ENCODE data around the gene TM4SF5. TPM values are rescaled to one million over a fixed set of nuclear protein-coding genes. Genes with fewer than 3 reads are reported as not detected.

Gene TM4SF5
- total and polyA plus RNA-seq, 2 of the 8 experiments (the other 6 are each of a cell fraction or from before 2014, with no cell fraction given): not detected

- Histone ChIP-seq H3K14ac (ENCODE audit: insufficient read length) (no peak overlapping the region), H3K4me2 (ENCODE audit: insufficient read depth in 1 of 2, low read depth in 2 of 2, low read length in 2 of 2) (no peak overlapping the region), H3K56ac (replicated peaks; ENCODE audit: insufficient read length, low read depth, low read length) (no peak overlapping the region), H2BK20ac (ENCODE audit: low read length) (no peak overlapping the region), H4K8ac (ENCODE audit: extremely low read depth, insufficient read depth, low read length) (no peak overlapping the region), H2BK120ac (replicated peaks; ENCODE audit: low read depth, low read length) (no peak overlapping the region), H3K23me2 (ENCODE audit: low read depth, low read length) (peaks cover 5% of the 10 kb centered on the region; the same call in 1 of the 2 replicates), H2AFZ (ENCODE audit: low read length) (no peak overlapping the region), H3K27me3 (replicated peaks in 1 of 4; ENCODE audit: control insufficient read depth in 3 of 4, extremely low read depth in 1 of 4, insufficient read depth in 3 of 4, low read length in 3 of 4) (no peaks in the 10 kb centered on the region; a peak in 1 of 7 replicates), H4K20me1 (replicated peaks in 1 of 2; ENCODE audit: control insufficient read depth in 1 of 2, insufficient read depth in 2 of 2, low read length in 2 of 2) (peaks cover 0 to 5% of the 10 kb centered on the region in 2 experiments), H2AK5ac (ENCODE audit: low read depth, low read length) (no peak overlapping the region), H2BK15ac (ENCODE audit: low read length) (no peak overlapping the region), H3K4ac (replicated peaks; ENCODE audit: insufficient read length, low read depth, low read length) (no peak overlapping the region), H3K9ac (replicated peaks in 1 of 4; ENCODE audit: extremely low read depth in 1 of 4, low read depth in 3 of 4, low read length in 3 of 4) (no peak overlapping the region), H3K79me2 (ENCODE audit: control insufficient read depth in 1 of 2, insufficient read depth in 2 of 2, low read length in 2 of 2) (0 out of 4 replicates have a peak, but pooled peaks cover 0 to 3% of the 10 kb centered on the region in 2 experiments), H3K4me3 (ENCODE audit: extremely low read depth in 1 of 4, insufficient read depth in 2 of 4, low read depth in 3 of 4, low read length in 4 of 4) (no peak overlapping the region), H3K27ac (ENCODE audit: low read depth, low read length) (no peak overlapping the region), H3K36me3 (ENCODE audit: control insufficient read depth in 2 of 4, insufficient read depth in 4 of 4, low read length in 3 of 4) (peaks cover 0 to 22% (median 6%) of the 10 kb centered on the region in 4 experiments; a peak in 5 of 8 replicates), H3K9me3 (ENCODE audit: insufficient read depth in 2 of 2, low read depth in 1 of 2, low read length in 1 of 2) (no peaks in the 10 kb centered on the region; a peak in 1 of 4 replicates), H4K5ac (ENCODE audit: insufficient read length, low read depth, low read length) (no peak overlapping the region), H2BK5ac (ENCODE audit: low read depth, low read length) (no peak overlapping the region), H2BK12ac (ENCODE audit: low read depth, low read length) (no peak overlapping the region), H3K4me1 (replicated peaks in 1 of 4; ENCODE audit: control insufficient read depth in 3 of 4, insufficient read depth in 4 of 4, low read length in 3 of 4) (peaks cover 0 to 5% (median 4%) of the 10 kb centered on the region in 4 experiments; a peak in 3 of 7 replicates), H3K79me1 (ENCODE audit: low read depth, low read length) (no peaks in the 10 kb centered on the region), H3K23ac (ENCODE audit: insufficient read length) (no peak overlapping the region), H3K18ac (ENCODE audit: extremely low read depth, low read length) (no peak overlapping the region), H4K91ac (replicated peaks; ENCODE audit: insufficient read length, low read length) (no peak overlapping the region)
- POLR2A ChIA-PET (ENCODE audit: partially characterized antibody): interaction anchor here (0.6 to 1.4 kb wide), 4 partner anchors 12 to 74 kb away, joined by 4 to 5 read pairs (median 4); no protein-coding TSS in a partner anchor
- 95% methylated on average over 12 of the region's 12 CpGs; no CpG with 5 or more reads in 1 of the 2 experiments for WGBS, 2 experiments (ENCODE audit: extremely low coverage in 1 of 2, insufficient coverage in 1 of 2, insufficient read length in 1 of 2, insufficient replicate concordance in 2 of 2, low coverage in 1 of 2, low lambda C conversion rate in 2 of 2, missing lambda C conversion rate in 1 of 2)
- CTCF ChIA-PET (ENCODE audit: partially characterized antibody): interaction anchor here (1.1 kb wide), 1 partner anchor 76 kb away, joined by 3 read pairs; no protein-coding TSS in a partner anchor
- no peak for DNase-seq (ENCODE audit: low read depth in 1 of 2, low spot score in 2 of 2)
- no peak for FAIRE-seq
- TF ChIP-seq SUZ12 (IDR thresholded peaks at IDR 0.05; ENCODE audit: low read length): no peak
These were observed 39.8 kb downstream of the TM4SF5 start for GRCh38 chr17:4811471-4811870.
